Placental epithelial cell (primary cell): ENCODE measurements around the gene TNK1. TPM values are rescaled to one million over a fixed set of nuclear protein-coding genes. Genes with fewer than 3 reads are reported as not detected.

Source experiments
- total RNA-seq: library from RNA; depleted of rRNA; stranded (reverse); fragments of >200 nt; gene quantifications from 2 replicates; pipeline ENCODE4 v1.2.3, GENCODE V29; 2012

Gene TNK1
- 14.1 and 27.5 TPM in 2 replicates for total RNA-seq

GRCh38 chr17:7380855-7381683, at the start of gene TNK1:
TSS of gene TNK1 (plus strand) at chr17:7381089. CDS start at chr17:7382927, 1,838 bp downstream.

GRCh38 chr17:7336240-7337175, 44.4 kb upstream of the TNK1 start, which contains the start of gene ACAP1:
TSS of gene ACAP1 (plus strand) at chr17:7336529. CDS start at chr17:7336735, 206 bp downstream.

GRCh38 chr17:7351665-7352502, 29.0 kb upstream of the TNK1 start, which contains the start of gene KCTD11:
TSS of gene KCTD11 (plus strand) at chr17:7352162.

GRCh38 chr17:7355053-7355452, 25.8 kb upstream of the TNK1 start, which contains the start of gene TMEM95:
TSS of gene TMEM95 (plus strand) at chr17:7355156. CDS start at chr17:7355205, 49 bp downstream.

GRCh38 chr17:7394452-7395191, 13.7 kb downstream of the TNK1 start, which contains the start of gene PLSCR3:
TSS of gene PLSCR3 (minus strand) at chr17:7394525. CDS start at chr17:7394110, 415 bp downstream.

GRCh38 chr17:7403977-7404736, 23.3 kb downstream of the TNK1 start, which contains the start of gene TMEM256:
TSS of gene TMEM256 (minus strand) at chr17:7404097. CDS start at chr17:7404084, 13 bp downstream.

GRCh38 chr17:7407485-7408251, 26.8 kb downstream of the TNK1 start, which contains the start of gene NLGN2:
TSS of gene NLGN2 (plus strand) at chr17:7407845. CDS start at chr17:7408256, 411 bp downstream.

GRCh38 chr17:7419819-7420610, 39.1 kb downstream of the TNK1 start, which contains the start of gene SPEM1:
TSS of gene SPEM1 (plus strand) at chr17:7420324. CDS start at chr17:7420385, 61 bp downstream.

GRCh38 chr17:7425316-7425715, 44.4 kb downstream of the TNK1 start, which contains the start of gene SPEM2:
TSS of gene SPEM2 (plus strand) at chr17:7425616. CDS start at chr17:7425689, 73 bp downstream.

GRCh38 chr17:7428557-7428956, 47.7 kb downstream of the TNK1 start, which contains the start of gene SPEM3:
TSS of gene SPEM3 (plus strand) at chr17:7428857. CDS start at chr17:7428903, 46 bp downstream.

Other genes starting within 250 kb of the TNK1 start
- gene ASGR1, start 201.7 kb upstream of the TNK1 start, total RNA-seq = 0.79 TPM in 1 of 2 replicates, not detected in the other
- gene DLG4, start 161.3 kb upstream of the TNK1 start, total RNA-seq = 2.5 and 11.8 TPM in 2 replicates
- gene ACADVL, start 161.2 kb upstream of the TNK1 start, total RNA-seq = 304 and 499 TPM in 2 replicates
- gene DVL2, start 146.6 kb upstream of the TNK1 start, total RNA-seq = 82.5 and 91.1 TPM in 2 replicates
- gene PHF23, start 141.6 kb upstream of the TNK1 start, total RNA-seq = 43.6 and 47.1 TPM in 2 replicates
- 155 and 349 TPM in 2 replicates for gene GABARAP, start 138.6 kb upstream of the TNK1 start, total RNA-seq
- gene CTDNEP1, start 129.4 kb upstream of the TNK1 start, total RNA-seq = 28.7 and 34.3 TPM in 2 replicates
- 31.0 and 42.6 TPM in 2 replicates for gene ELP5, start 128.9 kb upstream of the TNK1 start, total RNA-seq
- 3.9 and 15.2 TPM in 2 replicates for gene CLDN7, start 118.6 kb upstream of the TNK1 start, total RNA-seq
- not detected in 2 replicates for gene SLC2A4, start 99.4 kb upstream of the TNK1 start, total RNA-seq
- under 0.01 and 0.11 TPM in 2 replicates for gene YBX2, start 86.5 kb upstream of the TNK1 start, total RNA-seq
- gene EIF5A, start 73.5 kb upstream of the TNK1 start, total RNA-seq = 237 and 847 TPM in 2 replicates
- 43.2 and 91.3 TPM in 2 replicates for gene GPS2, start 65.7 kb upstream of the TNK1 start, total RNA-seq
- 18.9 and 25.1 TPM in 2 replicates for gene NEURL4, start 51.8 kb upstream of the TNK1 start, total RNA-seq
- under 0.01 and 0.33 TPM in 2 replicates for gene ACAP1, start 44.6 kb upstream of the TNK1 start, total RNA-seq
- gene KCTD11, start 28.9 kb upstream of the TNK1 start, total RNA-seq = 9.4 and 12.6 TPM in 2 replicates
- gene TMEM95, start 25.9 kb upstream of the TNK1 start, total RNA-seq = not detected in 2 replicates
- 51.8 and 64.1 TPM in 2 replicates for gene PLSCR3, start 13.4 kb downstream of the TNK1 start, total RNA-seq
- gene TMEM256, start 23.0 kb downstream of the TNK1 start, total RNA-seq = 83.7 and 304 TPM in 2 replicates
- gene NLGN2, start 26.8 kb downstream of the TNK1 start, total RNA-seq = 4.9 and 9.8 TPM in 2 replicates
- gene SPEM1, start 39.2 kb downstream of the TNK1 start, total RNA-seq = not detected in 2 replicates
- not detected in 2 replicates for gene SPEM2, start 44.5 kb downstream of the TNK1 start, total RNA-seq
- not detected in 2 replicates for gene SPEM3, start 47.8 kb downstream of the TNK1 start, total RNA-seq
- gene TMEM102, start 54.3 kb downstream of the TNK1 start, total RNA-seq = 8.6 and 16.8 TPM in 2 replicates
- gene FGF11, start 58.4 kb downstream of the TNK1 start, total RNA-seq = 2.1 and 3.9 TPM in 2 replicates
- 5.7 and 13.0 TPM in 2 replicates for gene CHRNB1, start 64.0 kb downstream of the TNK1 start, total RNA-seq
- gene ZBTB4, start 98.5 kb downstream of the TNK1 start, total RNA-seq = 33.9 and 36.1 TPM in 2 replicates
- not detected in 2 replicates for gene SLC35G6, start 100.4 kb downstream of the TNK1 start, total RNA-seq
- gene POLR2A, start 103.3 kb downstream of the TNK1 start, total RNA-seq = 106 and 112 TPM in 2 replicates
- 3.4 and 3.5 TPM in 2 replicates for gene TNFSF12, start 168.0 kb downstream of the TNK1 start, total RNA-seq
- gene TNFSF13, start 177.7 kb downstream of the TNK1 start, total RNA-seq = 1.4 and 1.6 TPM in 2 replicates
- 40.0 and 67.6 TPM in 2 replicates for gene SENP3, start 180.8 kb downstream of the TNK1 start, total RNA-seq
- gene CD68, start 198.5 kb downstream of the TNK1 start, total RNA-seq = 2.4 and 3.3 TPM in 2 replicates
- 58.5 and 227 TPM in 2 replicates for gene MPDU1, start 202.8 kb downstream of the TNK1 start, total RNA-seq
- gene SOX15, start 209.0 kb downstream of the TNK1 start, total RNA-seq = 9.0 and 14.5 TPM in 2 replicates
- gene FXR2, start 233.8 kb downstream of the TNK1 start, total RNA-seq = 36.1 TPM in 2 replicates
- 16.7 and 38.1 TPM in 2 replicates for gene SAT2, start 246.7 kb downstream of the TNK1 start, total RNA-seq
- gene SHBG, start 249.0 kb downstream of the TNK1 start, total RNA-seq = 0.87 and 2.4 TPM in 2 replicates